Fibroblast of lung (primary cell): ENCODE results near the gene MPPE1. TPM values are rescaled to one million over a fixed set of nuclear protein-coding genes. Genes with fewer than 3 reads are reported as not detected.
A peak's percentile ranks its signal among the peaks of the same experiment; 100 is the strongest.

ENCODE experiments used
- DNase-seq, 2 donors: peaks; one replicate each; pipeline versions ENCODE4 v3.0.0 to v3.0.0-alpha.2; 2010; ENCODE audit warnings: low read depth in 2 of 2
- H2AFZ ChIP-seq: 2 replicates; pipeline ENCODE4 v1.5.1; 2012; ENCODE audit warnings: low read length, control low read depth, inconsistent platforms
- H3K27ac ChIP-seq: 2 replicates; pipeline ENCODE4 v1.5.1; 2011; ENCODE audit warnings: low read length, control low read depth; ENCODE audit not compliant: insufficient read depth
- H3K27me3 ChIP-seq: 2 replicates; pipeline ENCODE4 v1.5.1; 2011; ENCODE audit warnings: mild to moderate bottlenecking, low read length; ENCODE audit not compliant: control insufficient read depth, insufficient read depth
- H3K36me3 ChIP-seq: 2 replicates; pipeline ENCODE4 v1.5.1; 2011; ENCODE audit warnings: low read length; ENCODE audit not compliant: control insufficient read depth, insufficient read depth
- H3K4me1 ChIP-seq: 2 replicates; pipeline ENCODE4 v1.5.1; 2011; ENCODE audit warnings: low read length; ENCODE audit not compliant: control insufficient read depth, insufficient read depth; ENCODE audit errors: extremely low read depth
- H3K4me2 ChIP-seq: 2 replicates; pipeline ENCODE4 v1.5.1; 2011; ENCODE audit warnings: low read length, control low read depth; ENCODE audit not compliant: insufficient read depth; ENCODE audit errors: extremely low read depth
- H3K4me3 ChIP-seq, 4 experiments: fragments of 200-600 bp in 1 of 4; sonication (generic) in 1 of 4; replicated peaks in 1 of 4; 2 replicates each; pipeline ENCODE4 v1.5.1; 2011 to 2016; ENCODE audit warnings: low read length in 4 of 4, low read depth in 3 of 4, mild to moderate bottlenecking in 3 of 4, control low read depth in 2 of 4, inconsistent platforms in 1 of 4, mixed read lengths in 1 of 4; ENCODE audit not compliant: insufficient read depth in 1 of 4; ENCODE audit errors: control extremely low read depth in 1 of 4
- H3K79me2 ChIP-seq: 2 replicates; pipeline ENCODE4 v1.5.1; 2012; ENCODE audit warnings: mild to moderate bottlenecking, low read length, inconsistent platforms; ENCODE audit not compliant: control insufficient read depth, insufficient read depth
- H3K9ac ChIP-seq: 2 replicates; pipeline ENCODE4 v1.5.1; 2011; ENCODE audit warnings: mild to moderate bottlenecking, low read length, control low read depth; ENCODE audit not compliant: insufficient read depth
- H3K9me3 ChIP-seq: 2 replicates; pipeline ENCODE4 v1.5.1; 2012; ENCODE audit warnings: low read depth, low read length; ENCODE audit not compliant: control insufficient read depth, insufficient read depth
- H4K20me1 ChIP-seq: 2 replicates; pipeline ENCODE4 v1.5.1; 2011; ENCODE audit warnings: low read length; ENCODE audit not compliant: control insufficient read depth, insufficient read depth; ENCODE audit errors: extremely low read depth
- EZH2 ChIP-seq: IDR thresholded peaks from 2 replicates; pipeline ENCODE4 v1.5.1; 2012; ENCODE audit warnings: low read length, control low read depth, mild to moderate bottlenecking; ENCODE audit errors: missing control alignments
- polyA plus RNA-seq, 2 donors: library from polyadenylated mRNA; depleted of rRNA in 1 of 2; stranded (reverse) in 1 of 2; unstranded in 1 of 2; fragments of >200 nt; gene quantifications; 2 replicates each; pipeline ENCODE4 v1.2.1, GENCODE V29; 2011 to 2012; ENCODE audit warnings: missing spikeins in 1 of 2
- total RNA-seq: library from RNA; depleted of rRNA; stranded (reverse); fragments of >200 nt; gene quantifications from 2 replicates; pipeline ENCODE4 v1.2.1, GENCODE V29; 2014
- TF ChIP-seq, protein P1 (sequence below), 2 donors: IDR thresholded peaks in 1 of 2; conservative IDR thresholded peaks in 1 of 2; 1 replicate in 1 of 2; 2 replicates in 1 of 2; pipeline ENCODE4 v1.5.1; 2011 to 2012; ENCODE audit warnings: low read length in 2 of 2, control low read depth in 1 of 2, inconsistent platforms in 1 of 2, low read depth in 1 of 2, mild to moderate bottlenecking in 1 of 2

Gene MPPE1
- total and polyA plus RNA-seq, 2 donors (not counting 1 experiment from before 2014, with no cell fraction given) = 23.3 to 29.7 TPM

DNA sequence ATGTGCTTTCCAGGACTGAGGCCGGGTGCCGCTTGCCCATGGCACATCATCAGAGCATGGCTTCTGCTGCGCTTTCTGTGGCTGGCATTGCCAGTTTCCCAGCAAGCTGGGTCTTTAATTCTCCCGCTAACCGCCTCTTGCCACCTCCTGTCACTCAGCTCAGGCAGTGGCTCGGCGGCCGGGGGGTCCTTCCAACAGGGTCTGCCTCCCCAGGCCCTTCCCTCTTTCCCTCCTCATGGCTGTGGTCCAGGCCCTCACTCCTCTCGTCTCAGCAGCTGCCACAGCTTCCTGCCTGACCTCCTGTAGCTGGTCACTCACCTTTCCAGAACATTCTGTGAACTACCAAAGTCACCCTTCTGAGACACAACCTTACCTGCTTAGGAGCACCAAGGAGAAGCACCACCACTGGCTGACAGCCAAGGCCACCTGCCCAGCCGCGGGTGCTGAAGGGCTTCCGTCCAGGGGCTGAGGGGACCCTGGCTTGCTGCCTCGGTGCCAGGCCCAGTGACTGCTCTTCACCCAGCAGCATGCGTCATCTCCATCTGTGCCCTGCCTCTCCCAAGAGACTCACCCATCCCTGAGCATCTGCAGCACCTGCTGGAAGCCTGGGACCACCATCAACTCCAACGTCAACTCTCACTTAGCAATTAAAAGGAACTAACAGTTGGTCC lies 34.3 kb downstream of the MPPE1 start:
- Histone ChIP-seq H3K27ac (no peak overlapping the region), H3K9ac (no peak overlapping the region), H3K4me2 (no peak overlapping the region), H3K79me2 (no peaks in the 10 kb centered on the region), H2AFZ (no peak overlapping the region), H3K27me3 (no peaks in the 10 kb centered on the region), H3K4me1 (no peaks in the 10 kb centered on the region), H3K36me3 (no peaks in the 10 kb centered on the region), H4K20me1 (no peaks in the 10 kb centered on the region), H3K4me3 (no peak overlapping the region), H3K9me3 (no peaks in the 10 kb centered on the region)
- TF ChIP-seq, protein P1, sequence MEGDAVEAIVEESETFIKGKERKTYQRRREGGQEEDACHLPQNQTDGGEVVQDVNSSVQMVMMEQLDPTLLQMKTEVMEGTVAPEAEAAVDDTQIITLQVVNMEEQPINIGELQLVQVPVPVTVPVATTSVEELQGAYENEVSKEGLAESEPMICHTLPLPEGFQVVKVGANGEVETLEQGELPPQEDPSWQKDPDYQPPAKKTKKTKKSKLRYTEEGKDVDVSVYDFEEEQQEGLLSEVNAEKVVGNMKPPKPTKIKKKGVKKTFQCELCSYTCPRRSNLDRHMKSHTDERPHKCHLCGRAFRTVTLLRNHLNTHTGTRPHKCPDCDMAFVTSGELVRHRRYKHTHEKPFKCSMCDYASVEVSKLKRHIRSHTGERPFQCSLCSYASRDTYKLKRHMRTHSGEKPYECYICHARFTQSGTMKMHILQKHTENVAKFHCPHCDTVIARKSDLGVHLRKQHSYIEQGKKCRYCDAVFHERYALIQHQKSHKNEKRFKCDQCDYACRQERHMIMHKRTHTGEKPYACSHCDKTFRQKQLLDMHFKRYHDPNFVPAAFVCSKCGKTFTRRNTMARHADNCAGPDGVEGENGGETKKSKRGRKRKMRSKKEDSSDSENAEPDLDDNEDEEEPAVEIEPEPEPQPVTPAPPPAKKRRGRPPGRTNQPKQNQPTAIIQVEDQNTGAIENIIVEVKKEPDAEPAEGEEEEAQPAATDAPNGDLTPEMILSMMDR (conservative IDR thresholded peaks at IDR 0.05 in 1 of 2, IDR thresholded peaks at IDR 0.05 in 1 of 2; ENCODE audit: low read depth in 1 of 2, low read length in 2 of 2) = no peak
- TF ChIP-seq EZH2 = no peak
- no peak for DNase-seq

DNA sequence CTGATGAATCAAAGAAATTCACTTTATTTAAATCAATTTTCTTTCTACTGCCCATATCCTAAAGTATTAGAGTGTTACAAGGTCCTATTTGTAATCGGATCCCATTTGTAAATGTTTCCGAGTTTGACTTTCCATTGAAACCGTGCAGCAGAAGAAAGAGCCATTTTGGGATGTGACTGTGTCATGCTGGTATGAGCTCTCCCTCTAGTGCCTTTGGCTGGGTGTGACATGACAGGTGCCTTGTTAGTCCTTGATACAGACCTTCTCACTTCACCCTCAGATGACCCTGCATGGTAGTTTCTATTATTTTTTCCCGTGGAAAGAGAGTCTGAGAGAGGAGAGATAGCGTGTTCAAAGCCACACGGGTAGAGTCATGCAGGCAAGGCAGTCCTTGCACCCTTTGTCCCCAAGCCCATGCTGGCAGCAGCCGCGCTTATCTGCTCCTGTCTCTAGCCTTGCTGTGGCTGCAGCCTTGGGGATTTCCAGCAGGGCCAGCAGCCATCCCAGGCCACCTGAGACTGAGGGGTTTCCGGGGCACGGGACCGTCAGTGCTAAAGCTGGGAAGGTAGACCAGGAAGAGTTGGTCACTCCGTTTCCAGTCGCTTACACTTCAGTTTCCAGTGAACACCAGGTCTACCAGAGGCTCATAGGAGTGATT lies 35.5 kb downstream of the MPPE1 start:
- Histone ChIP-seq H3K9ac (no peak overlapping the region), H3K79me2 (no peaks in the 10 kb centered on the region), H3K36me3 (no peaks in the 10 kb centered on the region), H3K27me3 (no peaks in the 10 kb centered on the region), H3K4me1 (no peaks in the 10 kb centered on the region), H2AFZ (no peak overlapping the region), H3K4me2 (no peak overlapping the region), H3K9me3 (no peaks in the 10 kb centered on the region), H3K27ac (no peak overlapping the region), H3K4me3 (no peak overlapping the region), H4K20me1 (no peaks in the 10 kb centered on the region)
- DNase-seq = no peak
- TF ChIP-seq, protein P1 (conservative IDR thresholded peaks at IDR 0.05 in 1 of 2, IDR thresholded peaks at IDR 0.05 in 1 of 2; ENCODE audit: low read depth in 1 of 2, low read length in 2 of 2) = peak; percentile 23 to 38
- no peak for TF ChIP-seq EZH2

DNA sequence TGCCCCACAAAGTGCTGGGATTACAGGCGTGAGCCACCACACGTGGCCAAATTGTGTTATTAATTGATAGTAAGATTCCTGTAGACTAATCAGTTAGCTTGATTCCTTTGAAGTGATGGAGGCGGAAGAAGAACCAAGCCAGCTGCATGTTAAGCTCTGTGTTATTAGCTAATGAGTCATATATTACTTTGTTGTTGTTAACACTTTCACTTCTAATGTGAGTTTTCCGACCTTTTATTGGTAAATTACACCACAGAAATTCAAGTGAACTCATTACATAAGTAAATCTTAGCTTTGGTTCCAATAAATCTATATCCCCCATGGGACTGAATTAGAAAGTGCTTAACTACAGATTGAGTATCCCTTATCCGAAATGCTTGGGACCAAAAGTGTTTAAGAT lies 36.6 kb downstream of the MPPE1 start:
- no peaks in the 10 kb centered on the region for H3K27me3 ChIP-seq
- no peak overlapping the region for H3K9ac ChIP-seq
- no peaks in the 10 kb centered on the region for H3K79me2 ChIP-seq
- TF ChIP-seq, protein P1 (conservative IDR thresholded peaks at IDR 0.05 in 1 of 2, IDR thresholded peaks at IDR 0.05 in 1 of 2; ENCODE audit: low read depth in 1 of 2, low read length in 2 of 2) = no peak
- no peak for TF ChIP-seq EZH2
- H3K36me3 ChIP-seq = no peaks in the 10 kb centered on the region
- no peaks in the 10 kb centered on the region for H3K4me1 ChIP-seq
- H2AFZ ChIP-seq = no peak overlapping the region
- no peak overlapping the region for H3K4me2 ChIP-seq
- DNase-seq = no peak
- H3K9me3 ChIP-seq = no peaks in the 10 kb centered on the region
- no peak overlapping the region for H3K27ac ChIP-seq
- H4K20me1 ChIP-seq = no peaks in the 10 kb centered on the region
- no peak overlapping the region for H3K4me3 ChIP-seq
